OCI-M2 (cell line): ENCODE results near the gene ABCG2.

Source experiments
- DNase-seq: peaks from one replicate; lab custom pipeline; 2025; ENCODE audit not compliant: unreplicated experiment; lab: John Stamatoyannopoulos, UW

The ABCG2 gene

GRCh38 chr4:88075336-88075735 lies 83.1 kb downstream of the ABCG2 start:
- DNase-seq, result no peak

DNA sequence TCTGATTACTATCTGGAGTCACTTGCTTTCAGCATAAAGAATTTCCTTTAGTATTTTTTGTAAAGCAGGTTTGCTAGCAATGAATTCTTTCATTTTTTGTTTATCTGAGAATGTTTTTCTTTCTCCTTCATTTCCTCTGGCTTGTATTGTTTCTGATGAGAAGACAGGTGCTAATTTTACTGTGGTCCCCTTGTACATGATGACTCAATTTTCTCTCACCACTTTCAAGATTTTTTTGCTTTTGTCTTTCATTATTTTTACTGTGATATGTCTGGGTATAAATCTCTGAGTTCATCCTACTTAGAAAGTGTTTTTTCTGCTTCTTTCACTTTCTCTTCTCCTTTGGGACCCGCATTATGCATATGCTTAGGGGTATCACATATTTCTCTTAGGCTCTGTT lies 88.4 kb downstream of the ABCG2 start:
- no peak for DNase-seq

- DNase-seq, result no peak
Measured at GRCh38 chr4:88064410-88064809, 94.0 kb downstream of the ABCG2 start.

DNA sequence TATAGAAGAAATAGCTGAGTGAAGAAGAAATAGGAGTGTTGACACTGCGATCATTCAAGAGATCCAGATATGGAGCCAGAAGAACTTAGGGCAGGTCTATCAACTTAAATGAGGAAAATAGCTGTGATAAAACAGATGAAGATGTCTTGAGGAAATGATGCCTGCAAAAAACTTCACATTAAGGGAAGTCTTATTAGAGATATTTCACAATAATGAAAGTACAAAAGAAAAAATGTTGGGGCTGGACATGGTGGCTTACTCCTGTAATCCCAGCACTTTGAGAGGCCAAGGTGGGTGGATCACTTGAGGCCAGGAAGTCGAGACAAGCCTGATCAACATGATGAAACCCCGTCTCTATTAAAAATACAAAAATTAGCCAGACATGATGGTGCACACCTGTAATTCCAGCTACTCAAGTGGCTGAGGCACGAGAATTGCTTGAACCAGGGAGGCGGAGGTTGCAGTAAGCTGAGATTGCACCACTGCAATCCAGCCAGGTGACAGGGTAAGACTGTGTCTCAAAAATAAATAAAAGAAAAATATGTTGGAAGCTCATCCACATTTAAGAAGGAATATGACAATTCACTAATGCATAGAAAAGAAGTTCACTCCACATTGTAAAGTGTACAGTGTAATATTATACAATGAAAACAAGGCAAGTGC lies 94.7 kb downstream of the ABCG2 start:
- no peak for DNase-seq

DNA sequence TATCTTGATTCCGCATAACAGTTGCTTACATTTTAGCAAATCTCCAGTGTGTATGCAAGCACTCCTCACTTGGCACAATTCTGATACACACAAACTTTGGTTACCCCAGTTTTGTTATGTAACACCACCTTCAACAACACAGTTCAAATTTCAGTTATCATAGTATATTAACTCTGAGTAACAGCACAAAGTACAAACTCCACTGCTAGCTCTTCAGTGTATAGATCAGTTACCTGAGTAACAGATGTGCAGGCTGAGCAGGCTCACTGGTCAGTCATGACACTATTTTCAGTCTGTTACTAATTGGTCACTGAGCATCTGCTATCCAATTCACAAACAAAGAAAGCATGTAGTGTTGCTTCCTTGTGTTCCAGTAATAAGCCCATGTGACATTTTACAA lies 95.6 kb downstream of the ABCG2 start:
- DNase-seq, result no peak

DNA sequence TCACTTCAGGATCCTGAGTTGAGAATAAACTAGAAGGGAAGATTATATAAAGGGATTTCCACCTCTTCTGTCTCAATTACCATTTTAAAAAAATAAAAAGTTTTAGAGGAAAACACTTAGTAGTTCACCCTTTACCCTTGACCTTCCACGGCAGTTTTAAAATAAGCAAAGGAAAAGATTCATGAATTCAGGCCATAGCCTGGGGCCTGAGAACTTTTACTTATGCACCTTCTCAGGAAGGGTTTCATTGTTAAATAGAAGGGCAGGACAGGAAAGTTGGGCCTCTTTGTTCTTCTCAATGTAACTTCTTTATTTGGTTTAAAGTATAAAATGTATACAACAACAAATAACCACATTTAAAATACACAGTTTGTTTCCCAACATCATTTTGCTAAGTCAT lies 96.1 kb downstream of the ABCG2 start:
- DNase-seq, result no peak

DNA sequence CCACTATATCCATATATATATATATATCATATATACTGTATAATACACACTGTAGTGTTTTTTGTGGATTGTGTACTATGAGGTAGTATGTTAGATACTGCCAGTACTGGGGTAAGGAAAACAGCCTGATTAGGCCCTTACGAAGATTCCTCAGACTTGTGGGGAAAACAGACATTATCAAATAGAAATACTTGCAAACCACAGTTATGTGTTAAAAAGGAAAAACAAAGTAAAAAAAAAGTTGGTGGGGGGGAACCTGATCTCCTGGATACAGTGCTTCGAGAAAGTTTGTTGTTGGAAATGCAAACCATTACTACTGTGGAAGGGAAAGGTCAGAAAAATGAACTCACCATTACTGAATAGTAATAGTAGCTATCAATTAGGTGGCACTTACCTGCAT lies 98.0 kb downstream of the ABCG2 start:
- DNase-seq, result no peak

DNA sequence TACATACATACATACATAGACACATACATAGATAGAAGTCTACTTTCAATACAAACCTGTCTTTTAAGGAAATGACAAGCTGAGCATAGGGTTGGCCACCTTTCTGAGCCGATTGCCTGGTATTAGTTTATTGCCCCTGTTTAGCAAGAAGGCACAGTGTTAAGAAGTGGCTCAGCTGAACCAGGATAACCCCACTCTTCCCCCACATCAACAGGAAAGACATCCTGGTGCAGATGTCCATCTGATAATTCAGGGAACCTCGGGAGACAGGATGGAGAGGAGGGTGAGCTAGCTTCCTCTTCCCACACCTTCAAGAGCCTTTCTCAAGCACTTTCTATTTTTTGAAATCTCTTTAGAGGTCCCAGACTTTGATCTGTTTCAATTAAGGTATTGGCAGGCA lies 98.7 kb downstream of the ABCG2 start:
- DNase-seq, result no peak

- no peak for DNase-seq
Measured at GRCh38 chr4:88058295-88058694, 100.1 kb downstream of the ABCG2 start.

DNA sequence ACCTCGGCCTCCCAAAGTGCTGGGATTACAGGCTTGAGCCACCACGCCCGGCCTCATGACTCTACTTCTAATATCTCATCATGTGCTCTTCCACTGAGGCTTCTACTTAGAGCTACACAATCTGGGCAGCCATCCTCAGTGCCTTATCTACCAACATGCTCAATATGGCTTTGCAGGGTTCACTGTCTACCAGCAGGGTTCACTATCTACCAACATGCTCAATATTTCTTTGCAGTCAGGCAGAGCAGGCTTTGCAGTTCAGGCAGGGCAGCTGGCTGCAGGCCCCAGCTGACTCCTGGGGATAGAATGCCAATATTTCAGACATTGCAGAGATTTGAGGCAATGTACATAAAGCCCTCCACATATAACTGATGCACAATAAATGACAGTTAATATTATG lies 103.5 kb downstream of the ABCG2 start:
- DNase-seq, result no peak

- DNase-seq, result no peak
Measured at GRCh38 chr4:88054229-88054628, 104.2 kb downstream of the ABCG2 start.

GRCh38 chr4:88045021-88045420 lies 113.4 kb downstream of the ABCG2 start:
- DNase-seq, result no peak

DNA sequence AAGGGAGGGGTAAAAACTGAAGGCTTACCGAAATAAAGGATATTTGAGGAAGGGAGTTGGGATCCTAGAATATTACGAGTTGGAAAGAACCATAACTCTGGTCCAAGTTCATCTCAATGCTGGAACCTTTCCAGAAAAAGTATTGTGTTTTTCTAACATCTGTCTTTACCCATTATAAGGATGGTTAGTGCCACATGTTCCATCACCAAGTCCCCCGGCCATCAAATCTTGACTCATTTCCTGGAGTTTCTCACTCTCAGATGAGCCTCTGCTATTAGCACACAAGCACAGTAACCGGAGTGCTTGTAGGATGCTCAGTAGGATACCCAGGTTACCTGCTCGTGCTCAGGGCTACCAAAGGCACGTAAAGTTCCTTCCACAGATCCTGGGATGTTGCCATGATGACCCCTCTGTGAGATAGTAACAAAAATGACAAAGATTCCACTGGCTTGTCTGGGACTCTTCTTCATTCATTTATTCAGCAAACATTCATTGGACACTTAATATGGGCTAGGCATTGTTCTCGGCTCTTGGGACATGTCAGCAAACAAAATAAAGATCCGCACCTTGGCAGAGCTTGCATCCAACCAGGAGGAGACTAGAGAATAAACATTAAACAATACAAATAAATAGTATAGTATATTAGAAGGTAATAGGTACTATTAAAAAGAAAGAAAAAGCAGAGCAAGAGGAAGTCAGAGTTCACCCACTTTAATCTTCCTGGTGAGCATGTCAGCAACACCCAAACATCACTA lies 114.7 kb downstream of the ABCG2 start:
- no peak for DNase-seq

DNA sequence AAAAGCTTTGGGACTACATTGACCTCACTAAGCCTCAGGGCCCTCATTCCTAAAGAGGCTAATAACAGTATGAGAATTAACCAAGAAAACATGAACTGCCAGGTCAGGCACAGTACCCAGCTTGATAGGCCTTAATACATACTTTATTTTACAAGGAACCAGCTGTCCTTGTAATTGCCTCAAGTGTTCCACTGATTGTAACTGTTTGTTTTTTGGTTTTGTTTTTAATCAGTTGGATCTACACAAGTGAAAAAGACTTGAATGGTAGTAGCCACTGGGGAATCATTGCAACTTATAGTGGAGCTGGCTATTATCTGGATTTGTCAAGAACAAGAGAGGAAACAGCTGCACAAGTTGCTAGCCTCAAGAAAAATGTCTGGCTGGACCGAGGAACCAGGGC lies 115.4 kb downstream of the ABCG2 start:
- DNase-seq, result no peak

- no peak for DNase-seq
Measured at GRCh38 chr4:88041626-88042025, 116.8 kb downstream of the ABCG2 start.

DNA sequence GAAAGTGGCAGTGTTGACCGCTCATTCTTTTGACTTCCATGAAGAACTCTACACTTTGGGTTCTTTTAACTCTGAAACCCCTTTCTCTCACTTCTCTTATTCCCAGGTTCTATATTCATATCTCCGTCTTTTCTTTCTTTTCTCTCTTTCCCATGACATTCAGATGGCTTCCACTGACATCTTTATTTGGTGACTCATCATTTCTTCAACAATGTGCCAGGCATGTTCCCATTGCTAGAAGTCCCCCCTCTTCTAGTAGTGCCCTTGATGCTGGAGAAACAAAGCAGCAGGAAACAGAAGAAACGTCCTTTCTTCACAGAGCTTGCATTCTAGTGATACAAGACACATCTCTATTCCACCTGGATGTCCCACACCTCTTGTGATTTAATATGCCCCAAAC lies 117.7 kb downstream of the ABCG2 start:
- DNase-seq, result no peak
